Gastrocnemius medialis (tissue), 4 donors: ENCODE measurements around the gene SNX1.

Experiments used
- CTCF ChIP-seq, 5 experiments: fragments of 450-650 bp in 3 of 5; fragments of 200-600 bp in 2 of 5; sonication (generic) in 2 of 5; IDR thresholded peaks in 4 of 5; conservative IDR thresholded peaks in 1 of 5; 1 replicate in 4 of 5; 2 replicates in 1 of 5; pipeline ENCODE4 v1.5.1; 2016 to 2019; ENCODE audit warnings: antibody characterized with exemption in 5 of 5, mild to moderate bottlenecking in 3 of 5, moderate library complexity in 3 of 5
- POLR2A ChIP-seq, 2 donors: fragments of 450-650 bp; IDR thresholded peaks; one replicate each; pipeline ENCODE4 v1.6.1; 2017; ENCODE audit warnings: antibody characterized with exemption in 2 of 2, mild to moderate bottlenecking in 2 of 2, moderate library complexity in 2 of 2

- TF ChIP-seq CTCF (IDR thresholded peaks at IDR 0.05 in 4 of 5, conservative IDR thresholded peaks at IDR 0.05 in 1 of 5) (peak in 4 of 5 experiments; percentile 4 to 34 (median 30)), POLR2A (IDR thresholded peaks at IDR 0.05) (peak; percentile 98)
Measured at GRCh38 chr15:64095795-64096667, at the start of gene SNX1.
